Measurements from ENCODE around the gene AUH. TPM values are rescaled to one million over a fixed set of nuclear protein-coding genes. Genes with fewer than 3 reads are reported as not detected.

Gene AUH
- total RNA-seq, 1 donor from 2014 or later = 8.8 TPM

GRCh38 chr9:91386765-91387164 is 25.0 kb upstream of the AUH start:
- DNase-seq (ENCODE audit: low spot score) = no peak
- H3K4me3 Mint-ChIP-seq (ENCODE audit: unreplicated experiment) = no peak overlapping the region
- H3K9me3 Mint-ChIP-seq (ENCODE audit: low read depth) = no peaks in the 10 kb centered on the region
- no peak overlapping the region for H3K27ac Mint-ChIP-seq (ENCODE audit: unreplicated experiment)
- H3K36me3 Mint-ChIP-seq (ENCODE audit: low read depth) = no peaks in the 10 kb centered on the region
- H3K27me3 Mint-ChIP-seq (ENCODE audit: low read depth) = no peaks in the 10 kb centered on the region
- H3K4me1 Mint-ChIP-seq (ENCODE audit: low read depth) = no peaks in the 10 kb centered on the region
- no peak for TF ChIP-seq CTCF (IDR thresholded peaks at IDR 0.05)

GRCh38 chr9:91384954-91385353 is 23.2 kb upstream of the AUH start:
- no peak for TF ChIP-seq CTCF (IDR thresholded peaks at IDR 0.05)
- DNase-seq (ENCODE audit: low spot score) = no peak
- Mint-ChIP-seq H3K27ac (ENCODE audit: unreplicated experiment) (no peak overlapping the region), H3K36me3 (ENCODE audit: low read depth) (no peaks in the 10 kb centered on the region), H3K9me3 (ENCODE audit: low read depth) (no peaks in the 10 kb centered on the region), H3K4me1 (ENCODE audit: low read depth) (no peaks in the 10 kb centered on the region), H3K27me3 (ENCODE audit: low read depth) (no peaks in the 10 kb centered on the region), H3K4me3 (ENCODE audit: unreplicated experiment) (no peak overlapping the region)

- no peaks in the 10 kb centered on the region for H3K36me3 Mint-ChIP-seq (ENCODE audit: low read depth)
- no peaks in the 10 kb centered on the region for H3K27me3 Mint-ChIP-seq (ENCODE audit: low read depth)
- no peak overlapping the region for H3K4me3 Mint-ChIP-seq (ENCODE audit: unreplicated experiment)
- no peak for DNase-seq (ENCODE audit: low spot score)
- H3K27ac Mint-ChIP-seq (ENCODE audit: unreplicated experiment) = no peak overlapping the region
- H3K9me3 Mint-ChIP-seq (ENCODE audit: low read depth) = no peaks in the 10 kb centered on the region
- no peak for TF ChIP-seq CTCF (IDR thresholded peaks at IDR 0.05)
- H3K4me1 Mint-ChIP-seq (ENCODE audit: low read depth) = peaks cover 10% of the 10 kb centered on the region
Observed at GRCh38 chr9:91383577-91383976, 21.9 kb upstream of the AUH start.

- Mint-ChIP-seq H3K9me3 (ENCODE audit: low read depth) (peaks cover 3% of the 10 kb centered on the region), H3K4me1 (ENCODE audit: low read depth) (peaks cover 15% of the 10 kb centered on the region), H3K4me3 (ENCODE audit: unreplicated experiment) (no peak overlapping the region), H3K36me3 (ENCODE audit: low read depth) (no peaks in the 10 kb centered on the region), H3K27ac (ENCODE audit: unreplicated experiment) (no peak overlapping the region), H3K27me3 (ENCODE audit: low read depth) (no peaks in the 10 kb centered on the region)
- no peak for TF ChIP-seq CTCF (IDR thresholded peaks at IDR 0.05)
- no peak for DNase-seq (ENCODE audit: low spot score)
Observed at GRCh38 chr9:91382298-91382697, 20.6 kb upstream of the AUH start.

- Mint-ChIP-seq H3K9me3 (ENCODE audit: low read depth) (peaks cover 3% of the 10 kb centered on the region), H3K36me3 (ENCODE audit: low read depth) (no peaks in the 10 kb centered on the region), H3K27ac (ENCODE audit: unreplicated experiment) (no peak overlapping the region), H3K27me3 (ENCODE audit: low read depth) (no peaks in the 10 kb centered on the region), H3K4me1 (ENCODE audit: low read depth) (peaks cover 24% of the 10 kb centered on the region), H3K4me3 (ENCODE audit: unreplicated experiment) (no peak overlapping the region)
- TF ChIP-seq CTCF (IDR thresholded peaks at IDR 0.05) = no peak
- no peak for DNase-seq (ENCODE audit: low spot score)
Observed at GRCh38 chr9:91379426-91379825, 17.7 kb upstream of the AUH start.
